ENCODE results near the gene BBS9. TPM values are rescaled to one million over a fixed set of nuclear protein-coding genes. Genes with fewer than 3 reads are reported as not detected.
A peak's percentile ranks its signal among the peaks of the same experiment; 100 is the strongest.

BBS9 gene
- total RNA-seq, 1 donor from 2014 or later, result 4.2 TPM

DNA sequence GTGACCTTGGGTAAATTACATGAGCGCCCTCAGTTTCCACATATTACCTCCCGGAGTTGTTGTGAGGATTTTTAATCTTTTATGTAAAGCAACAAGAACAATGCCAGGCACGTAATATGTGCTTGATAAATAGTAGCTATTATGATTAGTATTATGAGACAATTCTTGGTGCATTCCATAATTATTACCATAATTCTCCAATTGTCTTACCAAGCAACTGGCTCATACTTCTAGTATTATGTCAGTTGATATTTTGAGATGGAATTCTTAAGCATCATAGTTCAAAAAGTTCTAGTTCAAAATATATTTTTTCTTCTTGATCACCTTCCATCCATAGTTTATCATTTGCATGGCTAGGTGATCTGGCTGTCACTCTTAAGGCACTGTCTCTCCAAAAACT lies 259.0 kb downstream of the BBS9 start:
- FAIRE-seq (no peak), DNase-seq (ENCODE audit: low read depth) (no peak)
- TF ChIP-seq CTCF (IDR thresholded peaks at IDR 0.05; ENCODE audit: insufficient read depth, low read length, severe bottlenecking), result no peak
- Histone ChIP-seq H3K4me3 (ENCODE audit: low read depth, low read length) (no peak overlapping the region), H3K36me3 (ENCODE audit: control insufficient read depth, insufficient read depth, low read length) (no peaks in the 10 kb centered on the region), H3K27me3 (ENCODE audit: control insufficient read depth, insufficient read depth, low read length) (no peaks in the 10 kb centered on the region)

GRCh38 chr7:33392148-33392547 lies 262.8 kb downstream of the BBS9 start:
- TF ChIP-seq CTCF (IDR thresholded peaks at IDR 0.05; ENCODE audit: insufficient read depth, low read length, severe bottlenecking), result no peak
- H3K36me3 ChIP-seq (ENCODE audit: control insufficient read depth, insufficient read depth, low read length), result no peaks in the 10 kb centered on the region
- FAIRE-seq, result no peak
- no peaks in the 10 kb centered on the region for H3K27me3 ChIP-seq (ENCODE audit: control insufficient read depth, insufficient read depth, low read length)
- H3K4me3 ChIP-seq (ENCODE audit: low read depth, low read length), result no peak overlapping the region
- no peak for DNase-seq (ENCODE audit: low read depth)

DNA sequence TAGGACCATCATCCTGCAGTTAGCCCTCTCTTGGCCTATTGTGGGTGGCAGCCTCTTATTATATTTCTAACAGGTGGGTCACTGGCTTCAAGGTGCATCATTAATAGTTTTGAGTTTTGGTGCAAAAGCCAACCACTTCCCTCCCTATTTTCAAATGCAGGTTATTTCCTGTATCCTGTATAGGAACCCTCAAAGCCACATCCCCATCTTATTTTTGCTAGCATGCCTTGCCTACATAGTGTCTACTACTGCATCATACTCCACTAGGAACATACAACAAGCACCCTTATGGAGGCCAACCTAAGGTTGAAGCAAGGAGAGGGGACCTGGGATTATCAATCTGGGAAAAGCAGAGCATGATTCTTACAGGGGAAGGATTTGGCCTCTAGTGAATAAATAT lies 264.4 kb downstream of the BBS9 start:
- Histone ChIP-seq H3K4me3 (ENCODE audit: low read depth, low read length) (no peak overlapping the region), H3K36me3 (ENCODE audit: control insufficient read depth, insufficient read depth, low read length) (no peaks in the 10 kb centered on the region), H3K27me3 (ENCODE audit: control insufficient read depth, insufficient read depth, low read length) (no peaks in the 10 kb centered on the region)
- no peak for TF ChIP-seq CTCF (IDR thresholded peaks at IDR 0.05; ENCODE audit: insufficient read depth, low read length, severe bottlenecking)
- DNase-seq (ENCODE audit: low read depth) (no peak), FAIRE-seq (no peak)

- Histone ChIP-seq H3K27me3 (ENCODE audit: control insufficient read depth, insufficient read depth, low read length) (no peaks in the 10 kb centered on the region), H3K36me3 (ENCODE audit: control insufficient read depth, insufficient read depth, low read length) (no peaks in the 10 kb centered on the region), H3K4me3 (ENCODE audit: low read depth, low read length) (no peak overlapping the region)
- FAIRE-seq, result no peak
- no peak for TF ChIP-seq CTCF (IDR thresholded peaks at IDR 0.05; ENCODE audit: insufficient read depth, low read length, severe bottlenecking)
- DNase-seq (ENCODE audit: low read depth), result peak; percentile 2
Measured at GRCh38 chr7:33395340-33395739, 266.0 kb downstream of the BBS9 start.

DNA sequence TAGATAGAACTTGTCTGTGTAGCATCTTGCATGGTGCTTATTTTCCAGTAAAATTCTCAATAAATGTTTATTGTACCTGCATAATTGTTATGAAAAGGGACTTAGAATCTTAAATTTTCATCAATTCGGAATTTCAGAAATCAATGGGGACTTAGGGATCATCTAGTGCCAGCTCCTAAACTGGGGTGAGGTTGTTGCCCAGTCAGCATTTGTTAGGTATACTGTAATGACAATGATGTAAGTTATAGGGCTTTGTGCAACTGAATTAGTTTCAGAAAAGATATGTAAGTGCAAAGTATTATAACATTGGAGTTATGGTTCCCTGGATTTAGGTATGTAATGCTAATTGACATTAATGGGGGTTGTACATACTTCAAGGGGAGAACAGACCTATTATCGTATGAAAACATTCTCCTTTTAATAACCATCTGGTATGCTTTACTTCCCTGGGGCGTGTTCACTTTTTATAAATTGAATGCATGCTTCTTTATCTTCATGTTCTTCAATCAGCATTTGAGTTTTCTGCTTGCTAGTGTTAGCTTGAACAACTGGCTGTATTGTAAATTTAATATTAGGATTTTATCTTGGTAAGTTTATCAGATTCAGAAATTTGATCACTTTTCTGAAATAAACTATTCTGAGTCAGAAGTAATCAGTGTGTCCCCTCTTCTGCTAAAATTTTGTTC lies 270.3 kb downstream of the BBS9 start:
- no peak for DNase-seq (ENCODE audit: low read depth)
- H3K27me3 ChIP-seq (ENCODE audit: control insufficient read depth, insufficient read depth, low read length), result no peaks in the 10 kb centered on the region
- TF ChIP-seq CTCF (IDR thresholded peaks at IDR 0.05; ENCODE audit: insufficient read depth, low read length, severe bottlenecking), result no peak
- FAIRE-seq, result no peak
- H3K4me3 ChIP-seq (ENCODE audit: low read depth, low read length), result no peak overlapping the region
- no peaks in the 10 kb centered on the region for H3K36me3 ChIP-seq (ENCODE audit: control insufficient read depth, insufficient read depth, low read length)

GRCh38 chr7:33400214-33400538 lies 270.8 kb downstream of the BBS9 start:
- no peak for TF ChIP-seq CTCF (IDR thresholded peaks at IDR 0.05; ENCODE audit: insufficient read depth, low read length, severe bottlenecking)
- DNase-seq (ENCODE audit: low read depth), result no peak
- Histone ChIP-seq H3K4me3 (ENCODE audit: low read depth, low read length) (no peak overlapping the region), H3K27me3 (ENCODE audit: control insufficient read depth, insufficient read depth, low read length) (no peaks in the 10 kb centered on the region), H3K36me3 (ENCODE audit: control insufficient read depth, insufficient read depth, low read length) (no peaks in the 10 kb centered on the region)
- FAIRE-seq, result no peak

All from bronchial epithelial cell (primary cell).